Lower lobe of right lung (tissue), 2 donors: ENCODE measurements around the gene STX3. TPM values are rescaled to one million over a fixed set of nuclear protein-coding genes. Genes with fewer than 3 reads are reported as not detected.

Experiments
- ATAC-seq, 2 donors: fragments of 200-7000 bp; cut with Tn5 transposase; one replicate each; pipeline ENCODE4 v1.9.1; 2020 to 2022; ENCODE audit warnings: mild to moderate bottlenecking in 2 of 2, moderate library complexity in 2 of 2
- DNase-seq: peaks from one replicate; pipeline ENCODE4 v3.0.0-alpha.2; 2020
- H3K27ac ChIP-seq: fragments of 200-600 bp; one replicate; pipeline ENCODE4 v1.8.0; 2022
- H3K27me3 ChIP-seq: fragments of 200-600 bp; one replicate; pipeline ENCODE4 v1.8.0; 2022; ENCODE audit warnings: low read depth
- H3K36me3 ChIP-seq: fragments of 200-600 bp; one replicate; pipeline ENCODE4 v1.8.0; 2022; ENCODE audit warnings: mild to moderate bottlenecking
- H3K4me1 ChIP-seq: fragments of 200-600 bp; one replicate; pipeline ENCODE4 v1.8.0; 2022
- H3K4me3 ChIP-seq: fragments of 200-600 bp; one replicate; pipeline ENCODE4 v1.8.0; 2022; ENCODE audit warnings: mild to moderate bottlenecking
- H3K9me3 ChIP-seq: fragments of 200-600 bp; one replicate; pipeline ENCODE4 v1.8.0; 2022
- intact Hi-C: fragments of 100-400 bp; cut with DNase I; formaldehyde crosslinking; loops from one replicate; pipeline ENCODE4 v1.11.0; 2022
- total RNA-seq: library from RNA; stranded (reverse); fragmentation: NEBNext Ultra II Directional; extraction: Animal tissue kit (Norgen Biotek cat#: 25700); gene quantifications from one replicate; pipeline ENCODE4 v1.2.1, GENCODE V29; 2021
- TF ChIP-seq, protein P1 (sequence below): fragments of 200-600 bp; IDR thresholded peaks from one replicate; pipeline ENCODE4 v1.8.0; 2022; ENCODE audit warnings: antibody characterized with exemption, mild to moderate bottlenecking
- donor health status: DM: no; HTN: yes; CAD: no; lungs with severe emphysema.

The STX3 gene
- total RNA-seq, 1 donor from 2014 or later, result 59.4 TPM

DNA sequence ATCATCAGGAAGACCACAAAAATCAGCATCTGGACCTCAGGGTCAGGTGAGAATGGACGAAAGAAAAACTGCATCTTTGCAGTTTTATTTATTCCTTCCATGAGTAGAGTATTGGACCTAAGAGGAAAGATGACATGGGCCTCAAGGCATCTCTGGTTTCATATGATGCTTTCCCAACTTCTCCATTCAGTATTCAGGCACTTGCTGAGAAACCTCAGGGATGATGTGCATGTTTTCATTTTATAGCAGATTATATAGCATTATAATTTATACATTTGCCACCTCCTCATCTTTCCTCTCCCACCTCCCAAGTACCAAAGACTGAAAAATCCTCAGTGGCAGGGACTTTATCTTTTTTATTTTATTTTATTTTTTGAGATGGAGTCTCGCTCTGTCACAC is 41.4 kb upstream of the STX3 start, which contains the start of gene OR10V1:
TSS of gene OR10V1 (minus strand) at position 101 of the 400 bp plus-strand sequence. CDS start at position 101, 0 bp downstream.
- no peak within 1 kb of the TSS for H3K27ac ChIP-seq
- TF ChIP-seq, protein P1, sequence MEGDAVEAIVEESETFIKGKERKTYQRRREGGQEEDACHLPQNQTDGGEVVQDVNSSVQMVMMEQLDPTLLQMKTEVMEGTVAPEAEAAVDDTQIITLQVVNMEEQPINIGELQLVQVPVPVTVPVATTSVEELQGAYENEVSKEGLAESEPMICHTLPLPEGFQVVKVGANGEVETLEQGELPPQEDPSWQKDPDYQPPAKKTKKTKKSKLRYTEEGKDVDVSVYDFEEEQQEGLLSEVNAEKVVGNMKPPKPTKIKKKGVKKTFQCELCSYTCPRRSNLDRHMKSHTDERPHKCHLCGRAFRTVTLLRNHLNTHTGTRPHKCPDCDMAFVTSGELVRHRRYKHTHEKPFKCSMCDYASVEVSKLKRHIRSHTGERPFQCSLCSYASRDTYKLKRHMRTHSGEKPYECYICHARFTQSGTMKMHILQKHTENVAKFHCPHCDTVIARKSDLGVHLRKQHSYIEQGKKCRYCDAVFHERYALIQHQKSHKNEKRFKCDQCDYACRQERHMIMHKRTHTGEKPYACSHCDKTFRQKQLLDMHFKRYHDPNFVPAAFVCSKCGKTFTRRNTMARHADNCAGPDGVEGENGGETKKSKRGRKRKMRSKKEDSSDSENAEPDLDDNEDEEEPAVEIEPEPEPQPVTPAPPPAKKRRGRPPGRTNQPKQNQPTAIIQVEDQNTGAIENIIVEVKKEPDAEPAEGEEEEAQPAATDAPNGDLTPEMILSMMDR, result no peak
- H3K4me1 ChIP-seq, result no peaks in the 10 kb centered on the region
- intact Hi-C loops, result no loop called here
- H3K4me3 ChIP-seq, result no peak within 1 kb of the TSS
- H3K9me3 ChIP-seq, result no peaks in the 10 kb centered on the region
- ATAC-seq, result no peak
- no peaks in the 10 kb centered on the region for H3K36me3 ChIP-seq
- no peak for DNase-seq
- H3K27me3 ChIP-seq, result no peaks in the 10 kb centered on the region

DNA sequence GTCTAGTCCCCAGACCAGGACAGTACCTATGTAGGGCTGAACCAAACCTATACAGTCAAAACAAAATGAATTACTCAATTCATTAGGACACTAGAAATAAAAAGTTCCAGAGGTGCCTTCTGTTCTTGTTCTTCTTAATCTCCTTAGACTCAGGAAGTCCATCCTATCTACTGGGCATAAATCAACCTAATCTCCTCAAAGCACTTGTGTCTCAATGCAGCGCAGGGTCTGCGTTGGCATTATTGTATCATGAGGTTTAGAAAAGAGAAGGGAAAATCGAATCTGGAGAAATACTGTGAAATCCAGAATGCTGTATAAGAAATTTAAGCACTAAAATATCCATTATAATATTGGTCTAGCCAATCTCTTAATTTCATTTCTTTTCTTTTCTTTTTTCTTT is 39.1 kb upstream of the STX3 start:
- no peak overlapping the region for H3K4me3 ChIP-seq
- intact Hi-C loops, result no loop called here
- ATAC-seq (no peak), DNase-seq (no peak)
- H3K9me3 ChIP-seq, result no peaks in the 10 kb centered on the region
- TF ChIP-seq, protein P1, result no peak
- H3K27ac ChIP-seq, result no peak overlapping the region
- H3K4me1 ChIP-seq, result no peaks in the 10 kb centered on the region
- H3K36me3 ChIP-seq, result no peaks in the 10 kb centered on the region
- H3K27me3 ChIP-seq, result no peaks in the 10 kb centered on the region

DNA sequence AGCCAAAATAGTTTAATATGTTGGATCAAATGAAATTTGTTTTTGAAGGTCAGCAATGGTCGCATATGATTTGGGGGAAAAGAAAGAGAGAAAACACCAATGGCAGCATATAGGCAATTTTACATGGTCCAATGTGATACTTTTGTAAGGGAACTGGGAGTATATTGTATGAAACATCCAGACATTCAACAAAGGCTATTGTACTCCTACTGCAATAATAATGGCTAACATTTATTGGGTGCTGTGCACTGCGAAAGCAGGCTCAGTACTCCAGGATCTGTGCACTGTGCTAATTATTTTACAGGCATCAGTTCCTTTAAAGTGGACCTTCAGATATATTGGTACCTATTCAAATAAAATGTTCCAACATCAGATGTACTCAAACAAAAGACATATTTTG is 35.6 kb upstream of the STX3 start:
- ATAC-seq (no peak), DNase-seq (no peak)
- TF ChIP-seq, protein P1, result no peak
- intact Hi-C loops, result no loop called here
- Histone ChIP-seq H3K4me3 (no peak overlapping the region), H3K36me3 (no peaks in the 10 kb centered on the region), H3K27ac (no peak overlapping the region), H3K27me3 (no peaks in the 10 kb centered on the region), H3K9me3 (no peaks in the 10 kb centered on the region), H3K4me1 (no peaks in the 10 kb centered on the region)

DNA sequence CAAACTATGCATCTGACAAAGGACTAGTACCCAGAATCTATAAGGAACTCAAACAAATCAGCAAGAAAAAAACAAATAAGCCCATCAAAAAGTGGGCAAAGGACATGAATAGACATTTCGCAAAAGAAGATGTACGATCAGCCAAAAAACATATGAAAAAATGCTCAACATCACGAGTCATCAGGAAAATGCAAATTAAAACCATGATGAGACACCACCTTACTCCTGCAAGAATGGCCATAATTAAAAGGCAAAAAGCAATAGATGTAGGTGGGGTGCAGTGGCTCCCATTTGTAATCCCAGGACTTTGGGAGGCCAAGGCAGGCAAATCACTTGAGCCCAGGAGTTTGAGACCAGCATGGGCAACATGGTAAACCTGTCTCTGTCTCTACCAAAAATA is 31.1 kb upstream of the STX3 start:
- Histone ChIP-seq H3K4me1 (no peaks in the 10 kb centered on the region), H3K36me3 (no peaks in the 10 kb centered on the region), H3K27me3 (no peaks in the 10 kb centered on the region), H3K9me3 (no peaks in the 10 kb centered on the region), H3K4me3 (no peak overlapping the region), H3K27ac (no peak overlapping the region)
- DNase-seq (no peak), ATAC-seq (no peak)
- TF ChIP-seq, protein P1, result no peak
- intact Hi-C loops, result no loop called here

GRCh38 chr11:59727426-59727825 is 27.8 kb upstream of the STX3 start:
- no peaks in the 10 kb centered on the region for H3K36me3 ChIP-seq
- intact Hi-C loops, result no loop called here
- TF ChIP-seq, protein P1, result no peak

GRCh38 chr11:59728154-59728553 is 27.0 kb upstream of the STX3 start:
- Histone ChIP-seq H3K27me3 (no peaks in the 10 kb centered on the region), H3K27ac (no peak overlapping the region), H3K4me3 (no peak overlapping the region), H3K4me1 (no peaks in the 10 kb centered on the region), H3K9me3 (no peaks in the 10 kb centered on the region), H3K36me3 (no peaks in the 10 kb centered on the region)
- ATAC-seq (no peak), DNase-seq (no peak)
- intact Hi-C loops, result no loop called here
- TF ChIP-seq, protein P1, result no peak

More at GRCh38 chr11:59727426-59727825, 27.8 kb upstream of the STX3 start:
- no peaks in the 10 kb centered on the region for H3K27me3 ChIP-seq
- H3K9me3 ChIP-seq, result no peaks in the 10 kb centered on the region
- H3K4me1 ChIP-seq, result no peaks in the 10 kb centered on the region
- H3K4me3 ChIP-seq, result no peak overlapping the region
- no peak for DNase-seq
- ATAC-seq, result no peak
- no peak overlapping the region for H3K27ac ChIP-seq
